HG03565 (cell line): ENCODE results near the gene ARHGAP24.
A peak's percentile ranks its signal among the peaks of the same experiment; 100 is the strongest.
"Not testable (repeated sequence)": the region's sequence is repeated elsewhere in the genome, so short reads cannot be mapped to it uniquely, and the experiment has no call there.

ENCODE experiments used
- ATAC-seq: cut with Tn5 transposase; IDR thresholded peaks from one replicate; pipeline ENCODE4 v1.9.1; 2021; ENCODE audit warnings: mild to moderate bottlenecking, moderate library complexity; ENCODE audit not compliant: unreplicated experiment

ARHGAP24 gene

GRCh38 chr4:85979276-85979675 lies 504.3 kb downstream of the ARHGAP24 start:
- ATAC-seq, result peak; percentile 87

- no peak for ATAC-seq
Measured at GRCh38 chr4:85986266-85986665, 511.3 kb downstream of the ARHGAP24 start.

- no peak for ATAC-seq
Measured at GRCh38 chr4:85993641-85994040, 518.7 kb downstream of the ARHGAP24 start.

- ATAC-seq, result no peak
Measured at GRCh38 chr4:85994576-85994975, 519.6 kb downstream of the ARHGAP24 start.

- peak; percentile 67 for ATAC-seq
Measured at GRCh38 chr4:85995361-85995760, 520.4 kb downstream of the ARHGAP24 start.

GRCh38 chr4:86001591-86001990 lies 526.6 kb downstream of the ARHGAP24 start:
- ATAC-seq, result no peak

- ATAC-seq, result no peak
Measured at GRCh38 chr4:86004030-86004429, 529.1 kb downstream of the ARHGAP24 start.

GRCh38 chr4:86006057-86006456 lies 531.1 kb downstream of the ARHGAP24 start:
- ATAC-seq, result no peak

GRCh38 chr4:86007042-86007441 lies 532.1 kb downstream of the ARHGAP24 start:
- ATAC-seq, result no peak

GRCh38 chr4:86011117-86011516 lies 536.2 kb downstream of the ARHGAP24 start:
- ATAC-seq, result no peak

- no peak for ATAC-seq
Measured at GRCh38 chr4:86013621-86014020, 538.7 kb downstream of the ARHGAP24 start.

GRCh38 chr4:86014599-86014998 lies 539.6 kb downstream of the ARHGAP24 start:
- ATAC-seq, result peak; percentile 96

- ATAC-seq, result no peak
Measured at GRCh38 chr4:86015412-86016350, 540.7 kb downstream of the ARHGAP24 start.

GRCh38 chr4:86019362-86019761 lies 544.4 kb downstream of the ARHGAP24 start:
- ATAC-seq, result no peak

- no peak for ATAC-seq
Measured at GRCh38 chr4:86019906-86020305, 545.0 kb downstream of the ARHGAP24 start.

- not testable (repeated sequence) for ATAC-seq
Measured at GRCh38 chr4:86021671-86022070, 546.7 kb downstream of the ARHGAP24 start.

GRCh38 chr4:86026720-86027119 lies 551.8 kb downstream of the ARHGAP24 start:
- no peak for ATAC-seq

- no peak for ATAC-seq
Measured at GRCh38 chr4:86031927-86032326, 557.0 kb downstream of the ARHGAP24 start.

- no peak for ATAC-seq
Measured at GRCh38 chr4:86032476-86033022, 557.6 kb downstream of the ARHGAP24 start.

GRCh38 chr4:86033171-86033570 lies 558.2 kb downstream of the ARHGAP24 start:
- ATAC-seq, result no peak

- ATAC-seq, result no peak
Measured at GRCh38 chr4:86034616-86035015, 559.7 kb downstream of the ARHGAP24 start.

- ATAC-seq, result no peak
Measured at GRCh38 chr4:86035688-86036087, 560.7 kb downstream of the ARHGAP24 start.
